Bronchial epithelial cell (primary cell): ENCODE results near the gene KIF13A. TPM values are rescaled to one million over a fixed set of nuclear protein-coding genes. Genes with fewer than 3 reads are reported as not detected.
A peak's percentile ranks its signal among the peaks of the same experiment; 100 is the strongest.
"Not testable (repeated sequence)": the region's sequence is repeated elsewhere in the genome, so short reads cannot be mapped to it uniquely, and the experiment has no call there.

Experiments
- DNase-seq: peaks from one replicate; pipeline ENCODE4 v3.0.0-alpha.2; 2010; ENCODE audit warnings: low read depth
- FAIRE-seq: peaks from 2 replicates; lab custom pipeline; 2011; peaks lifted over from hg19 to GRCh38; lab: Jason Lieb, UNC
- H3K27me3 ChIP-seq: 2 replicates; pipeline ENCODE4 v1.5.1; 2011; ENCODE audit warnings: low read length; ENCODE audit not compliant: control insufficient read depth, insufficient read depth
- H3K36me3 ChIP-seq: 2 replicates; pipeline ENCODE4 v1.5.1; 2011; ENCODE audit warnings: low read length; ENCODE audit not compliant: control insufficient read depth, insufficient read depth
- H3K4me3 ChIP-seq: 2 replicates; pipeline ENCODE4 v1.5.1; 2011; ENCODE audit warnings: mild to moderate bottlenecking, low read depth, low read length, control low read depth
- CTCF ChIP-seq: IDR thresholded peaks from 2 replicates; pipeline ENCODE4 v1.5.1; 2011; ENCODE audit warnings: mild to moderate bottlenecking, moderate library complexity, low read length, control low read depth, inconsistent platforms; ENCODE audit not compliant: insufficient read depth, severe bottlenecking
- total RNA-seq: library from RNA; depleted of rRNA; stranded (reverse); fragments of >200 nt; gene quantifications from 2 replicates; pipeline ENCODE4 v1.2.1, GENCODE V29; 2014

Gene KIF13A
- total RNA-seq, 1 donor from 2014 or later, result 47.4 TPM

GRCh38 chr6:17737704-17738252, 249.7 kb downstream of the KIF13A start:
- no peaks in the 10 kb centered on the region for H3K27me3 ChIP-seq
- no peak for TF ChIP-seq CTCF
- H3K36me3 ChIP-seq, result no peaks in the 10 kb centered on the region
- no peak for DNase-seq
- no peak for FAIRE-seq
- no peak overlapping the region for H3K4me3 ChIP-seq

- DNase-seq, FAIRE-seq, H3K27me3 ChIP-seq, H3K4me3 ChIP-seq, H3K36me3 ChIP-seq: not testable (repeated sequence)
Observed at GRCh38 chr6:17735311-17735710, 252.1 kb downstream of the KIF13A start.

GRCh38 chr6:17730078-17730704, 257.2 kb downstream of the KIF13A start:
- no peaks in the 10 kb centered on the region for H3K36me3 ChIP-seq
- H3K27me3 ChIP-seq, result no peaks in the 10 kb centered on the region
- no peak overlapping the region for H3K4me3 ChIP-seq
- DNase-seq, result peak; percentile 53
- FAIRE-seq, result no peak
- TF ChIP-seq CTCF, result no peak

- no peak for TF ChIP-seq CTCF
- H3K27me3 ChIP-seq, result no peaks in the 10 kb centered on the region
- no peak overlapping the region for H3K4me3 ChIP-seq
- no peaks in the 10 kb centered on the region for H3K36me3 ChIP-seq
- DNase-seq (peak; percentile 60), FAIRE-seq (no peak)
Observed at GRCh38 chr6:17729223-17730077, 258.0 kb downstream of the KIF13A start.

- no peaks in the 10 kb centered on the region for H3K27me3 ChIP-seq
- no peak for FAIRE-seq
- no peak for TF ChIP-seq CTCF
- no peak overlapping the region for H3K4me3 ChIP-seq
- no peaks in the 10 kb centered on the region for H3K36me3 ChIP-seq
- DNase-seq, result no peak
Observed at GRCh38 chr6:17728551-17729222, 258.7 kb downstream of the KIF13A start.

- FAIRE-seq (no peak), DNase-seq (no peak)
- no peak for TF ChIP-seq CTCF
Observed at GRCh38 chr6:17725083-17725482, 262.4 kb downstream of the KIF13A start.

More at GRCh38 chr6:17725083-17725482, 262.4 kb downstream of the KIF13A start:
- no peaks in the 10 kb centered on the region for H3K27me3 ChIP-seq
- no peak overlapping the region for H3K4me3 ChIP-seq
- no peaks in the 10 kb centered on the region for H3K36me3 ChIP-seq
